Transverse colon (tissue), 4 donors: Measurements from ENCODE around the gene NUP62. TPM values are rescaled to one million over a fixed set of nuclear protein-coding genes. Genes with fewer than 3 reads are reported as not detected.

Experiments
- DNase-seq: peaks from one replicate; pipeline ENCODE4 v3.0.0-alpha.2; 2019
- H3K27ac ChIP-seq, 4 donors: fragments of 200-600 bp; sonication (generic); 2 replicates each; pipeline ENCODE4 v1.5.1; 2016 to 2018; ENCODE audit warnings: inconsistent platforms in 4 of 4
- H3K27me3 ChIP-seq: fragments of 200-600 bp; sonication (generic); 2 replicates; pipeline ENCODE4 v1.5.1; 2017; ENCODE audit warnings: inconsistent platforms
- H3K36me3 ChIP-seq, 4 donors: fragments of 200-600 bp; sonication (generic); 2 replicates each; pipeline ENCODE4 v1.5.1; 2017 to 2019; ENCODE audit warnings: inconsistent platforms in 4 of 4
- H3K4me1 ChIP-seq, 4 donors: fragments of 200-600 bp; sonication (generic); 2 replicates each; pipeline ENCODE4 v1.5.1; 2017 to 2020; ENCODE audit warnings: inconsistent platforms in 4 of 4
- H3K4me3 ChIP-seq, 4 donors: fragments of 200-600 bp; sonication (generic); 1 replicate in 1 of 4; 2 replicates in 3 of 4; pipeline versions ENCODE4 v1.5.1 to v1.6.1; 2017 to 2019; ENCODE audit warnings: inconsistent platforms in 4 of 4
- H3K9me3 ChIP-seq, 2 donors: fragments of 200-600 bp; sonication (generic); 2 replicates each; pipeline ENCODE4 v1.5.1; 2017 to 2019; ENCODE audit warnings: inconsistent platforms in 2 of 2
- EP300 ChIP-seq: sonication (generic); formaldehyde crosslinking; IDR thresholded peaks from one replicate; pipeline ENCODE4 v1.6.1; 2017; ENCODE audit warnings: antibody characterized with exemption, low read depth
- POLR2A ChIP-seq: fragments of 450-650 bp; IDR thresholded peaks from one replicate; pipeline ENCODE4 v1.6.1; 2016; ENCODE audit warnings: antibody characterized with exemption, mild to moderate bottlenecking, moderate library complexity
- POLR2AphosphoS5 ChIP-seq, 3 donors: sonication (generic); formaldehyde crosslinking; IDR thresholded peaks; one replicate each; pipeline ENCODE4 v1.6.1; 2016; ENCODE audit warnings: antibody characterized with exemption in 3 of 3
- WGBS, 2 donors: methylation state at CpG; one replicate each; pipeline ENCODE4 v1.1.5; 2018; ENCODE audit warnings: low coverage in 1 of 2; 5-methylcytosine and 5-hydroxymethylcytosine counted together
- in situ Hi-C, 4 donors: fragments of 200-750 bp; cut with MboI; loops; one replicate each; pipeline versions ENCODE4 v1.15.0 to v1.15.1; 2017; ENCODE audit warnings: low sequenced_read_pairs in 3 of 4, low pct_ligation_motif_present in 1 of 4, low pct_unique_long_range_greater_than_20kb in 1 of 4
- intact Hi-C: fragments of 100-400 bp; cut with DNase I; formaldehyde crosslinking; loops from one replicate; pipeline ENCODE4 v1.15.1; 2023; ENCODE audit warnings: low total_unique reads
- total RNA-seq, 4 donors: library from RNA; depleted of rRNA; stranded (reverse); fragments of >200 nt; gene quantifications; one replicate each; pipeline ENCODE4 v1.1.0, GENCODE V29; 2016
- TF ChIP-seq, protein P1 (sequence below), 5 experiments: fragments of 200-600 bp in 3 of 5; fragments of 450-650 bp in 2 of 5; sonication (generic) in 3 of 5; IDR thresholded peaks; 1 replicate in 2 of 5; 2 replicates in 3 of 5; pipeline ENCODE4 v1.5.1; 2016 to 2017; ENCODE audit warnings: antibody characterized with exemption in 5 of 5, inconsistent platforms in 3 of 5, mild to moderate bottlenecking in 2 of 5, moderate library complexity in 1 of 5

NUP62 gene
- total RNA-seq, 4 donors from 2014 or later, result 30.3 to 136 (median 32.6) TPM

- intact Hi-C loops, result no loop called here
- Histone ChIP-seq H3K4me3 (no peak overlapping the region), H3K4me1 (peaks cover 3 to 66% (median 30%) of the 10 kb centered on the region in 4 donors), H3K27me3 (peaks cover 9% of the 10 kb centered on the region), H3K9me3 (no peaks in the 10 kb centered on the region), H3K27ac (peak overlapping the region in 2 of 4 donors; percentile 50 to 70), H3K36me3 (no peaks in the 10 kb centered on the region)
- DNase-seq, result no peak
- in situ Hi-C loops, result no loop called here
- TF ChIP-seq POLR2A (no peak), EP300 (no peak), POLR2AphosphoS5 (IDR thresholded peaks at IDR 0.05) (no peak)
- TF ChIP-seq, protein P1, sequence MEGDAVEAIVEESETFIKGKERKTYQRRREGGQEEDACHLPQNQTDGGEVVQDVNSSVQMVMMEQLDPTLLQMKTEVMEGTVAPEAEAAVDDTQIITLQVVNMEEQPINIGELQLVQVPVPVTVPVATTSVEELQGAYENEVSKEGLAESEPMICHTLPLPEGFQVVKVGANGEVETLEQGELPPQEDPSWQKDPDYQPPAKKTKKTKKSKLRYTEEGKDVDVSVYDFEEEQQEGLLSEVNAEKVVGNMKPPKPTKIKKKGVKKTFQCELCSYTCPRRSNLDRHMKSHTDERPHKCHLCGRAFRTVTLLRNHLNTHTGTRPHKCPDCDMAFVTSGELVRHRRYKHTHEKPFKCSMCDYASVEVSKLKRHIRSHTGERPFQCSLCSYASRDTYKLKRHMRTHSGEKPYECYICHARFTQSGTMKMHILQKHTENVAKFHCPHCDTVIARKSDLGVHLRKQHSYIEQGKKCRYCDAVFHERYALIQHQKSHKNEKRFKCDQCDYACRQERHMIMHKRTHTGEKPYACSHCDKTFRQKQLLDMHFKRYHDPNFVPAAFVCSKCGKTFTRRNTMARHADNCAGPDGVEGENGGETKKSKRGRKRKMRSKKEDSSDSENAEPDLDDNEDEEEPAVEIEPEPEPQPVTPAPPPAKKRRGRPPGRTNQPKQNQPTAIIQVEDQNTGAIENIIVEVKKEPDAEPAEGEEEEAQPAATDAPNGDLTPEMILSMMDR (IDR thresholded peaks at IDR 0.05), result no peak
- WGBS, 2 donors, result 76 to 79% methylated on average over 7 of the region's 7 CpGs
These were observed 24.1 kb upstream of the NUP62 start for GRCh38 chr19:49953416-49953815.

- Histone ChIP-seq H3K4me1 (peaks cover 3 to 64% (median 30%) of the 10 kb centered on the region in 4 donors), H3K27me3 (peaks cover 4% of the 10 kb centered on the region), H3K36me3 (no peaks in the 10 kb centered on the region), H3K9me3 (no peaks in the 10 kb centered on the region), H3K4me3 (no peak overlapping the region), H3K27ac (peak overlapping the region in 1 of 4 donors; percentile 50)
- WGBS, 2 donors, result 60 to 62% methylated on average over 1 to 13 of the region's 13 CpGs
- in situ Hi-C loops (no loop called here), intact Hi-C loops (no loop called here)
- no peak for DNase-seq
- no peak for TF ChIP-seq POLR2A
- TF ChIP-seq POLR2AphosphoS5 (IDR thresholded peaks at IDR 0.05), result no peak
- no peak for TF ChIP-seq EP300
- TF ChIP-seq, protein P1 (IDR thresholded peaks at IDR 0.05), result no peak
These were observed 23.6 kb upstream of the NUP62 start for GRCh38 chr19:49952906-49953305.

DNA sequence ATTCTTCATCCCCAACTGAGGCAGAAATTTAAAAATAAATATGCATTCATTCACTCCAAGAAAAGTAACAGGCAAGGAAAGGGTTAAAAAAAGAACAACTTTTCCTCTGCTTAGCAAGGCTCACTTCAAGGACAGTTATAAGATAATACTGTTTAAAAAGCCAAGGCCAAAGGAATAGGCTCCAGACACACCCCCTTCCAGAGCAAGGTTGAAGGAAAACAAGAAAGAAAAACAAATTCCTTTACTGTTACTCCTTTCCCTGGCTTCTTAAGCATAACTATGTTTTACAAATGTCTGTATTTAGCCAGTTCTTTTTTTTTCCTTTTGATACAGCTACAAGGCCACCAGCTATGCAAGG, 23.2 kb upstream of the NUP62 start:
- no peak for DNase-seq
- Histone ChIP-seq H3K4me3 (no peak overlapping the region), H3K4me1 (peaks cover 3 to 60% (median 30%) of the 10 kb centered on the region in 4 donors), H3K9me3 (no peaks in the 10 kb centered on the region), H3K27ac (no peak overlapping the region), H3K36me3 (no peaks in the 10 kb centered on the region), H3K27me3 (no peaks in the 10 kb centered on the region)
- intact Hi-C loops, result no loop called here
- TF ChIP-seq EP300, result no peak
- no peak for TF ChIP-seq POLR2AphosphoS5 (IDR thresholded peaks at IDR 0.05)
- TF ChIP-seq, protein P1 (IDR thresholded peaks at IDR 0.05), result no peak
- no peak for TF ChIP-seq POLR2A
- in situ Hi-C loops, result no loop called here

- Histone ChIP-seq H3K27ac (no peak overlapping the region), H3K4me3 (no peak overlapping the region), H3K4me1 (peaks cover 3 to 55% (median 30%) of the 10 kb centered on the region in 4 donors), H3K36me3 (no peaks in the 10 kb centered on the region), H3K27me3 (no peaks in the 10 kb centered on the region), H3K9me3 (no peaks in the 10 kb centered on the region)
- DNase-seq, result no peak
- in situ Hi-C loops (no loop called here), intact Hi-C loops (no loop called here)
- WGBS, 2 donors, result 95 to 100% methylated on average over 1 to 7 of the region's 9 CpGs
- TF ChIP-seq EP300, result no peak
- TF ChIP-seq POLR2A, result no peak
- TF ChIP-seq, protein P1 (IDR thresholded peaks at IDR 0.05), result no peak
- TF ChIP-seq POLR2AphosphoS5 (IDR thresholded peaks at IDR 0.05), result no peak
These were observed 22.6 kb upstream of the NUP62 start for GRCh38 chr19:49951806-49952478.
